Astrocyte of the cerebellum (primary cell): Measurements from ENCODE around the gene TIMM17B.

Experiments
- DNase-seq: peaks from one replicate; pipeline ENCODE4 v3.0.0-alpha.2; 2011; ENCODE audit warnings: low read depth
- H3K4me3 ChIP-seq: 2 replicates; pipeline ENCODE4 v1.5.1; 2011; ENCODE audit warnings: mild to moderate bottlenecking, low read depth, low read length, moderate library complexity
- in situ Hi-C: cut with HindIII; loops from 2 replicates; pipeline ENCODE4 v1.10.0; 2017; ENCODE audit warnings: low sequenced_read_pairs
- TF ChIP-seq, protein P1 (sequence below): IDR thresholded peaks from 2 replicates; pipeline ENCODE4 v1.5.1; 2012; ENCODE audit warnings: low read length, low read depth, moderate library complexity, mild to moderate bottlenecking; ENCODE audit errors: missing control alignments

TIMM17B gene

DNA sequence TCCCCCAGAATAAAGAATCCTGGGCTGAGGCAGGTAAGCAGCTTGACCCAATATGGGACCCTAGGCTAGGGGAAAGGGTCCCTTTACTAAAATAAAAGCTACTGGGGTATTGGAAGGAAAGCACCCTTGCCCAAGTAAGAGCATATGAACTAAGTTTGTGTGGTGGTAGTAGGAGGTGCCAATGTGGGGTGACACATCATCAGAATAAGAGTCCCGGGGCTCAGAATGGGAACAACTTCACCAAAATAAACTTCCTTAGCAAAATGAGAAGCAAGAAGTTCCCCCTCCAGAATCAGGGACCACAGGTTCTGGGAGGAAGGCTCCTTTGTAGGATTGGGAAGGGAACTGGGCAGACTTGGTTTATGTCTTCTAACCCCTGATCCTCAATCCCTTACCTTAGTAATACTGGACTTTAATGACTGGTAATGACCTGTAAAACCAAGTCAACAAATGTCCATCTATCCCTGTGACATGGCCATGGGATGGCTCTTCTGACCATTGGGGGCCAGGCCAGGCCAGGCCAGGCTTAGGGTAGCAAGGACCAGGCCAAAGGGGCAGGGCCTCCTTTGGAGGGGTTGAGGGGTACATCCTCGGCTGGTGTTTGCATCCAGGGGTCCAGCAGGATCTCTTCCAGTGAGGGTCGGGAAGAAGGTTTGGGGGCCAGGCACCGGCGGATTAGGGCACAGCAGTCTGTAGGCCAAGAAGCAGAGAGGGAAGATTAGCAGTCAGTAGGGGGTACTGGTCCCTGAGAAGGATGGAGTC lies 16.2 kb upstream of the TIMM17B start:
- in situ Hi-C loops = no loop called here
- TF ChIP-seq, protein P1, sequence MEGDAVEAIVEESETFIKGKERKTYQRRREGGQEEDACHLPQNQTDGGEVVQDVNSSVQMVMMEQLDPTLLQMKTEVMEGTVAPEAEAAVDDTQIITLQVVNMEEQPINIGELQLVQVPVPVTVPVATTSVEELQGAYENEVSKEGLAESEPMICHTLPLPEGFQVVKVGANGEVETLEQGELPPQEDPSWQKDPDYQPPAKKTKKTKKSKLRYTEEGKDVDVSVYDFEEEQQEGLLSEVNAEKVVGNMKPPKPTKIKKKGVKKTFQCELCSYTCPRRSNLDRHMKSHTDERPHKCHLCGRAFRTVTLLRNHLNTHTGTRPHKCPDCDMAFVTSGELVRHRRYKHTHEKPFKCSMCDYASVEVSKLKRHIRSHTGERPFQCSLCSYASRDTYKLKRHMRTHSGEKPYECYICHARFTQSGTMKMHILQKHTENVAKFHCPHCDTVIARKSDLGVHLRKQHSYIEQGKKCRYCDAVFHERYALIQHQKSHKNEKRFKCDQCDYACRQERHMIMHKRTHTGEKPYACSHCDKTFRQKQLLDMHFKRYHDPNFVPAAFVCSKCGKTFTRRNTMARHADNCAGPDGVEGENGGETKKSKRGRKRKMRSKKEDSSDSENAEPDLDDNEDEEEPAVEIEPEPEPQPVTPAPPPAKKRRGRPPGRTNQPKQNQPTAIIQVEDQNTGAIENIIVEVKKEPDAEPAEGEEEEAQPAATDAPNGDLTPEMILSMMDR = no peak
- no peak for DNase-seq
- H3K4me3 ChIP-seq = no peak overlapping the region

DNA sequence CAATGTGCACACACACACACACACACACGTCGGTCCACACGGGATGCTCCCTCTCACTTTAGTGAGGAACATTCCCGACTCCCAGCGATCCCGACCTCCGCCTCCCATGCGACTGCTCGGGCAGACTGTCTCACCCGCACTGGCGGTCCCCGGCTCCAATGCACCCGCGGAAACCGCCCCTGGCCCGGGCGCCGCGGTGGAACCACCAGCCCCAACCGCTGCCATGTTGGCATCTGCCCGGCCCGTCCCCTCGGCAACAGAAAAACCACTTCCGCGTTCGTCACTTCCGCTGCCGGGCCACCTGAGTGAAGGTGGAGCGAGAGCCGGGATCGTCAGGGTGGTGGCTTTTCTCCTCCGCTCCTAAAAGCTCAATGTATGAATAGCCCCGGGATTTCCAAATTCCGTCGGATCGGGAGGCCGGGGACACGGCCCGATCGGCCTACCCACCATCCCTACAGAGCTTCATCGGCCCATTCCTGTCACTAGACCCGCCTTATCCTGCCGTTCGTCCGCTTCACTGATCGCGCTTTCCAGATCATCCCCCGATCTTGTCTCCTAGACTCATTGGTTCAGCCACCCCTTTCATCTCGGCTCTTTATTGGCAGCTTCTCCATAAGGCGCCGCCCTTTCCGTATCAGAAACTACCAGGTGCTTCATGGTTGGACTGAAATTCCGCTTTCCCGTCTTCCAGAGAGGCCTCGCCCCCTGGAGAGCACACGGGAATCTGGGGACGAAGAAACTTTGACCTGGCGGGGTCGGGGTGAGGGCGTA lies 14.0 kb upstream of the TIMM17B start, which contains the start of gene SLC35A2:
SLC35A2 (minus strand) TSS at position 235 of the 771 bp plus-strand sequence; CDS start at position 225, 10 bp downstream.
- TF ChIP-seq, protein P1 = no peak
- in situ Hi-C loops = no loop called here
- H3K4me3 ChIP-seq = peak within 1 kb of the TSS; percentile 59
- no peak for DNase-seq

DNA sequence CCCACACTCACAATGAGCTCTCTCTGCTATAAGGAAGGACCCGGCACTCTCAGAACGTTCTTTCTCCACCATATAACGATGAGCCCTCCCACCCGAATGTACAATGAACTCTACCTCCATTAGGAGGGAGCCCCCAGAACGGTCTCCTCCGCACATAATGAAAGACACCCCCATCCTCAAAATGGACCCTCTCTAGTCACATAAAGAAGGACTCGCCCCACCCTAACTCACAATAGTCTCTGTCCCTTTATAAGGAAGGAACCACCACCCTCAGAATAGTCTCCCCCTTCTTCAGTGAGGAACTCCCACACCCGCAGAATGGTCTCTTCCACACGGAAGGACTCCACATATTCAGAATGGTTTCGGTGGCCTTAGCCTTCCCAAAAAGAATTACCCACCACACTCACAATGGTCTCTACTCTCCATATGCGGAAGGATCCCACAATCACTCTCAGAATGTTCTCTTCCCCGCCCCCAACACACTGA lies 13.4 kb upstream of the TIMM17B start:
- in situ Hi-C loops = no loop called here
- no peak for DNase-seq
- TF ChIP-seq, protein P1 = no peak
- H3K4me3 ChIP-seq = peak overlapping the region; percentile 59

DNA sequence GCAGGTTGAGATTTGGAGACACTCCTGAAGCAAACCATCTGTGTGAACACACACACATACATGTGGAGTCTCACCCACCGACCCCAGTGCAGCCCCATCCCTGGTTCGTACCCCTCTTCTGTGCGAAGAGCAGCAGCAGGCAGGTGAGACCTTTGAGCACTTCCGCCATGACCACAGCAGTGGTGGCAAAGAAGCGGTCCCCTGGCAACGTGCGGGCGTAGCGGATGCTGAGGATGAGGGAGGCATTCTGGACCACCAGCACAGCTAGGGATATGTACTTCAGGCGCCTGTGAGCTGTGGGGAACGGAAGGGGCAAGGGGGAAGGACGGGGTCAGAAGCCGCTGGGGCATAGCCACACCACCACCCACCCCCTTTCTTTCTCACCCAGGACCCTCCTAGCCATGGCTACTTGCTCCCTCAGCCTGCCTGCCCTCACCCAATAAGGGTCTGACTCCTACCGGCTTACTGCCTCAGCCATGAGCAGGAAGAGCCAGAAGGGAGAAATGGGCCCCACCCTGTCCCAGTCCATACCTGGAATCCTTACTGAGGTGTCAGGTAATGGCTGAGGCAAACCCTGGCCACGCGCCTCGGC lies 12.2 kb upstream of the TIMM17B start:
- TF ChIP-seq, protein P1 = no peak
- in situ Hi-C loops = no loop called here
- no peak for DNase-seq
- peak overlapping the region; percentile 59 for H3K4me3 ChIP-seq

DNA sequence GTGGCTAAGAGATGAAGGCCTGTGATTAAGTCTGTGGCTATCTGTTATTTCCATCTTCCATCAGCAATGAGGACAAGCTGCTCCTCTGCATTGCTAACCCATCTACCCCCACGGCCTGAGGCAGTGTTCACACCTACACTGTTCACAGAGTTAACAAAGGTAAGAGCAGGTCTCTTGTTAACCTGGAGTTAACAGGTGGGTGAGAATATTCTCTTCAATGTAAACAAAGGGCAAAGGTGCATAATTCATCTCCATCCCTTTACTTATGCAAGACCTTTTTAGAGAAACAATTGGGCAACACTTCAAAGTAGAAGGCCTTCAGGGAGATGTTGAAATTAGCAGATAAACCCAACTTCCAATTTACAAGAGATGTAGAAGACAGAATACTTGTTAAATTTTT lies 11.0 kb upstream of the TIMM17B start:
- in situ Hi-C loops = no loop called here
- no peak for DNase-seq
- TF ChIP-seq, protein P1 = no peak
- H3K4me3 ChIP-seq = no peak overlapping the region

DNA sequence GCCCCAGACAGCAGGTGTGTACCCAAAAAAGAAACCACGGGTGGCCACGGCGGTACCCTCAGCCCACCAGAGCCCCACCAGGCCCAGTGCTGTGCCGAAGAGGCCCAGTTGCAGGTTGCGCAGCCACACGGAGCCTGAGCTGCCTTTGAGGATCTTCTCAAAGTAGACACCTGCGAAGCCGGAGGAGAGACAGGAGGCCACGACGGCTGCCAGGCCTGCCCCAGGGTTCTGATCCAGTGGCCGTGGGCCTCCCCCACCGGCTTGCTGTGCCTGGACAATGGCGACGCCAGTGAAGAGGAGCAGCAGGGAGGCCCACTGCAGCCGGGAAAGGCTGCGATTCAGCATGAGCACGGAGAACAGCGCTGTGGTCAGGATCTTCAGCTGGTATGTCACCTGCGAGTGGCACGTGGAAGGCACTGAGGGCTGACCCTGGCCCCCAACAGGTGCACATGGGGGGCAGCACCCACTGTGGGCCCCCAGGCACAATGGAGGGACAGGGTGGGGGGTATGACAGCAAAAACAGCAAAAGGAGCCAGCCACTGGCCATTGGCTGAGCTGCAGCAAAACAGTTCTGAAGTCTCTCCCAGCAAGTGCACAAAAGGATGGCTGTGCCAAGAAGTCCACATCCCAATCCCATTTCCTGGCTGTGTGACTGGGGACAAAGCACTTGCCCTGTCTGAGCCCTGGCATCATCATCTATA lies 7.7 kb upstream of the TIMM17B start:
- TF ChIP-seq, protein P1 = no peak

More for the DNA sequence above, 7.7 kb upstream of the TIMM17B start:
- no peak for DNase-seq
- in situ Hi-C loops = no loop called here
- no peak overlapping the region for H3K4me3 ChIP-seq
